ENCODE results near the gene A3GALT2.
"Not testable (repeated sequence)": the region's sequence is repeated elsewhere in the genome, so short reads cannot be mapped to it uniquely, and the experiment has no call there.

Gene A3GALT2

GRCh38 chr1:33290615-33291014, 30.3 kb downstream of the A3GALT2 start:
- DNase-seq = not testable (repeated sequence)

GRCh38 chr1:33289858-33290154, 31.1 kb downstream of the A3GALT2 start:
- no peak for DNase-seq

DNA sequence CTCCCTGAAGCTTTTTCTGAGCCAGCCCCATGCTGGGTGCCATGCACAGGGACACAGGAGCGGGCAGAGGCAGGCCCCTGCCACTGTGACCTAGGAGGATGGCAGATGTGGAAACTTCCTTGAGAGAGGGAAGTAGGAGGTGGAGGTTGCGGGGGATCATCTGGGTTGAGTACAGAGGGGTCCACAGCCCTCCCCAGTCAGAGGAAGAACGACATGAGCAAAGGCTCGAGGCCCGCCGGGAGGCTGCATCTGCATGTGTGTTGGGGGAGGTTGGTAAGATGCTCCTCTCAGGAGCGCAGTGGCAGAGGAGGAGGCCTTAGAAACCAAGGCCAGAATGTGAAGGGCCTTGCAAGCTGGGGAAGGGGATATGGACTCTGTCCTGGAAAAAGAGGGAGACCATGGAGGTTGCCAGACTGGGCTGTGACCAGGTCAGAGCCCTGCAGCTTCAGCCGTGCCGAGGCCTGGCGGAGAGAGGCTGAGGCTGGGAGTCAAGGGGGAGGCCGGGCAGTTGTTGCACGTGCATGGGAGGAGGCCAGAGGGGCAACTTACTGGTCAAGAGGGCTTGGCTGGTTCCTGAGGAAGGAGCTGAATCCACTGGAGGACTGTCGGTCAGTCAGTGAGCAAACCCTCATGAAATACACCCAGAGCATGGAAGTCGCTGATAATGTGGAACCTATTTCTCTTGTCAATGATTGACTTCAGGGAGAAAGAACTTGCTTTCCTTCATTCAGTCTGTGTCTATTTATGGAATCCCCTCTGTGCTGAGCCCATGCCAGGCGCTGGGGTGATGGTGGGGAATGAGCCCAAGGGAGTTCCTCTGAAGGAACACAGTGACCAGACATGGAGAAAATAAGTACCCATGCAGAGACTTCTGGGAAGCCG, 31.7 kb downstream of the A3GALT2 start:
- no peak for DNase-seq

DNA sequence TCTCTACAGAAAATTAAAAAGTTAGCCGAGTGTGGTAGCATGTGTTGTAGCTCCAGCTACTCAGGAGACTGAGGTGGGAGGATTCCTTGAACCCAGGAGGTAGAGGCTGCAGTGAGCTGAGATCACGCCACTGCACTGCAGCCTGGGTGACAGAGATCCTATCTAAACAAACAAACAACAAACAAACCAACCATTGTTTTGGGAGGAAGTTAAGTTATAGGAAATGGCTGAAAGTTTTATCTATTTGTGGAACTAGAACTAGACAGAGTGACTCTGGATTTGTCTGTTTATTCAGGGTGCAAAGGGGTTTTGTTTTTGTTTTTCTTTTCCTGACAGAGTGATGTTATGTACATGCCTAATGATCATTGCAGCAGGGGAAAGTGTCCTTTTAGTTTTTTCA, 33.6 kb downstream of the A3GALT2 start:
- no peak for DNase-seq

DNA sequence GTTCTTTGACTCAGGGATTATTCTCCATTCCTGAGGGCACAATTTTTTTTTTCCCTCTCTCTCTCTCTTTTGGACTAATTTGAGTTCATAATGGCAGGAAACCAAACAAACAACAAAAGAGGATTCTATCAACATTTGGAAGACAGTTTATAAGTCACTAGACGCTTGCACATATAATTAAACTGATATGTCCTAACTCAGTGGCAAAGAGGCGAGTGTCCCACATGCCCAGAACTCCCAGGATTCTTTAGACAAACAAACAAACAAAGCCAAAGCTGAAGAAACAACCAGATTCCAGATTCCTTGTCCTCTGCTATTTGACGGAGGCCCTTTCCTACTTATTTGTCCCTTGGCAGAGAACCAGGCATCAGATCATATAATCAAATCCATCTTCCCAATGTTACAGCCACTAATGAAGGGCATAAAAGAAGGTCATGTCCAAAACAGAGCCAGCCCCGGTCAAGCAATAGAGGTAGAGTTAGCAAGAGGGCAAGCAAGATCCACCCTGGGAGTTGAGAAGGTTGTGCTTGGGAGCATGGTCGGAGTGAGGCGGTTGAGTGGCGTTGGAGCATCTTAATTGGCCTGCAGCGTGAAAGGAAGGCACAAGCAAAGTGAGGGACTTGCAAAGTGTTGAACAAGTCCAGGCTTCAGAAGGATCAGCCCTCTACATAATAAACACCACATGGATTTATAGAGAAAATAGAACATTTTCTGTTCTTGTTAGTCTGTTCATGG, 34.3 kb downstream of the A3GALT2 start:
- DNase-seq = no peak

DNA sequence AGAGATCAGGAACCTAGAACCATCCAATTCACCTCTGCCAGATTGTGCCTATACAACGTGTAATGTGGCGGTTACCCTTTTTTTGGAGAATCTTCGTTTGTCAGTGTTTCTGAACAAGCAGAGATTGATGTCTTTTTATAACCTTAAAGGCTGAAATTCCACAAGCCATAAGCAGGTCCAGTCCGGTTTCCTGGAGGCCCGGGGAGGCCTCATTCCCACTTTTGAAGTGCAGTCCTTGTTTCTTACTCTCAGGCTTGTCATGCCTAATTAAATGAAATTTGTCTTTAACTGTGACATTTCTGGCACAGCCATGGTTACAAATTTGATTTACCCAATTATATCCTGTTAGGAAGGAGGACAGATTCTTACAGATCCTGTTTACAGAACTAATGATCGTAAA, 36.8 kb downstream of the A3GALT2 start:
- no peak for DNase-seq

DNA sequence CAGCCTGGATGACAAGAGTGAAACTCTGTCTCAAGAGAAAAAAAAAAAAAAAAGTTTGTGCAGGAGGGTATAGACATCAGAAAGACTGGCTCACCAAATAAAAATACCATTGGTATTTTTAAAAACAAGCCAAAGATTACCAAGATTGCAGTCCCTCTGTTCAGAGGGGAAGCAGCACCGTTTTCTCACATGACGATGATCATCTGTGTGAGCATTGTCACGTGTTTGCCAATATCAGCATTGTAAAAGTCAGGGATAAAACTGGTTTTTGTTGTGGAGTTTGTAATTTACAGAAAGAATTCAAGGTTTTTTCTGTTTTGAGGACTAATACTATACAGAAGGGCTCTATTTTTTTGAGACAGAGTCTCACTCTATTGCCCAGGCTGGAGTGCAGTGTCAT, 38.1 kb downstream of the A3GALT2 start:
- DNase-seq = peak; percentile 29

- DNase-seq = no peak
Measured at GRCh38 chr1:33281554-33282303, 39.2 kb downstream of the A3GALT2 start.

DNA sequence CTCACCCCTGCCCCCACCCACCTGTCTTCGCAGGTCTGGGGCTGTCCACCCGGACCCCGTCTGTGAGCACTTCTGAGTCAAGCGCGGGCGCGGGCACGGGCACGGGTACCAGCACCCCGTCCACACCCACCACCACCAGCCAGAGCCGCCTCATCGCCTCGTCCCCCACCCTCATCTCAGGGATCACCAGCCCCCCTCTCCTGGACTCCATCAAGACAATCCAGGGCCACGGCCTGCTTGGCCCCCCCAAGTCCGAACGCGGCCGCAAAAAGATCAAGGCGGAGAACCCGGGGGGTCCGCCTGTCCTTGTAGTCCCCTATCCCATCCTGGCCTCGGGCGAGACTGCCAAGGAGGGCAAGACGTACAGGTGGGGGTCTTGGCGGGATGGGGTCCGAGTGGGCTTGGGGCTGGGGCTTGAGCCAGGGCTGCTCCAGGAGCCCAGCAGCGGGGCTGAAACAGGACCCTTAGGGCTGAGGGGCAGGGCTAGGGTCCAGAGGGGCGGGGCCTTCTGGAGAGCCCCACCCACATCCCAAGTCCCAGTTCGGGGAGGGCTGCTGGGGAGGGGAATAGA, 40.7 kb downstream of the A3GALT2 start:
- no peak for DNase-seq

DNA sequence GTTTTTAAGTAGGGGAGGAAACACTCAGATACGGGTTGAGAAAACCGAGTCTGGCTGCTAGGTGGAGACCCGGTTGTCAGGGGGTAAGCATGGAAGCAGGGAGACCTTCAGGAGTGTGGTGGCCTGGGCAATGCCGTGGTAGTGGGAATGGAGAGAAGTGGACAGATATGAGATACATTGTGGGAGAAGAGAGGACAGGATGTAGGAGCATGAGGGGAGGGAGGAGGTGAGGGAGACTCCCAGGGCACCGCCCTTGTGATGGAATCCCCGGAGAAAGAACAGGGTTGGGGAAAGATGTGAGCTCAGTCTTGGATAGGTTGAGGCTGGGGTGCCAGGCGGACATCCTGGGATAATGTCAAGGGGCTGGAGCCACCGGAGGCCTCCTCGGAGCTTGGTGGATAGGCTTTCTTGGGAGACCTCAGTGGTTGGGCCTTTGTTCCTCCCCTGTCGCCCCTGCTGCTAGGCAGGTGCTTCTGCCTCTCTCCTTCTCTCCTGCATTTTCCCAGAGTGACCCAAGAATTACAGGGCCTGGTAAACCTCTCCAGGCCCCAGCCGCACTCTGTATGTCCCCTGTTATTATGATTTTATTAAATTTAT, 43.3 kb downstream of the A3GALT2 start:
- no peak for DNase-seq

DNA sequence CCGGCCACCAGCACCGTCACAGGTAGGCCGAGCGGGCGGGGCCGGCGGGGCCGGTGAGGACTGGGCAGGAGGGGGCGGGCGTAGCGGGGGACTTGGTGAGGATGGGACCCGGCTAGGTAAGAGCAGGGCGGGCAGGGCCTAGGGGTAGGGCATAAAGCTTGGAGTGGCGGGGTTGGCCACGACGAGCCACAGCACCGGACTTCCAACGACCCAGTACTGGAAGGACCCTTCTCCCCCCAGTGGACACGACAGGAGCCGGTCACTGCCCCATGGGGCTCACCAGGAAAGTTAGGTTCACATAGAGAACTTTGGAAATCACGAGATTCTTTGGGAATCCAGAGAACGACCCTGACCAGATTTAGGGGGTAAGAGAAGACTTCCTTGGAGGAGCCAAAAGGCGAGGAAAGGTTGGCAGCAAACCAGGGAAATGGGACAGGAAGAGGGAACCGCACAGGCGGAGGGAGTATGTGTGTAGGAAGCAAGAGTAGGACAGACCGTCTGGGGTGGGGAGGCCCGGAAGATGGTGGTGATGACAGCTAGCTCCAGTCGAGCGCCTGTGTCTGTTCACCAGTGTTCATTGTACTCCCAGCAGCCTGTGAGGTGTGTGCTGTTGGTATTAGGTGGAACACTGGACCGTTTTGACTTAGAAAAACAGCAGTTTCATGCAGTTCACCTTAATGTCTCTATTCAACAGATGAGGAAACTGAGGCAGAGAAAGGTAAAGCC, 44.2 kb downstream of the A3GALT2 start:
- DNase-seq = no peak

DNA sequence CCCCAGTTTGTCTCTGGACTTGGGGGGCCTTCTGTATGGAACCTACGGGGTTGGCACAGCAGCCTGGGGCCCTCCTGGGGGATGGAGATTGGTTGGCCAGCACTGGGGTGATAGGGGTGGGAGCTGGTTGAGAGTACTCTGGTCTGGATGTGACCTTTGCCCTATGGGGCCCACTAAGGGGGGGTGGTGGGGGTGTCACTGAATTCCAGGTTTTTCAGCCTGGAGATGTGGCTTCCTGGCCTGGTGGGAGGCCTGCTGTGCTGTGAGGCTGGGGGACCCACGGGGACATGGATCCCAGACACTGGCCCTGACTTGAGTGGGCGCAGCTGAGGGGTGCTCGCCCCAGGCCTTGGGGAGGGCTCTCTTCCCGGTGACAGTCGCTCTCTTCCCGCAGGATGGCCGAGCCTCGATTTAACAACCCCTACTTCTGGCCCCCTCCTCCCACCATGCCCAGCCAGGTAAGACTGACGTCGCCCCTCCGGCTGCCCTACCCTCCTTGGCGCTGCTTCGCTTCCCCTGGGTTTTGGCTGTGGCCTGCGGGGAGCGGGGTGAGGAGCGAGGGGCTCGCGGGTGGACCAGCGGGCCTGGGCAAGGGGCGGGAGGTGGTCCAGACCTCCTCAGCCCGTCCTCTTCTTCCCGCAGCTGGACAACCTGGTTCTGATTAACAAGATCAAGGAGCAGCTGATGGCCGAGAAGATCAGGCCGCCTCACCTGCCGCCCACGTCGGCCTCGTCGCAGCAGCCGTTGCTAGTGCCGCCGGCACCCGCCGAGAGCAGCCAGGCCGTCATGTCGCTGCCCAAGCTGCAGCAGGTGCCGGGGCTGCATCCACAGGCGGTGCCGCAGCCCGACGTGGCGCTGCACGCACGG, 45.0 kb downstream of the A3GALT2 start:
- DNase-seq = no peak

GRCh38 chr1:33275195-33275594, 45.7 kb downstream of the A3GALT2 start:
- no peak for DNase-seq

GRCh38 chr1:33274446-33274845, 46.5 kb downstream of the A3GALT2 start:
- DNase-seq = no peak

DNA sequence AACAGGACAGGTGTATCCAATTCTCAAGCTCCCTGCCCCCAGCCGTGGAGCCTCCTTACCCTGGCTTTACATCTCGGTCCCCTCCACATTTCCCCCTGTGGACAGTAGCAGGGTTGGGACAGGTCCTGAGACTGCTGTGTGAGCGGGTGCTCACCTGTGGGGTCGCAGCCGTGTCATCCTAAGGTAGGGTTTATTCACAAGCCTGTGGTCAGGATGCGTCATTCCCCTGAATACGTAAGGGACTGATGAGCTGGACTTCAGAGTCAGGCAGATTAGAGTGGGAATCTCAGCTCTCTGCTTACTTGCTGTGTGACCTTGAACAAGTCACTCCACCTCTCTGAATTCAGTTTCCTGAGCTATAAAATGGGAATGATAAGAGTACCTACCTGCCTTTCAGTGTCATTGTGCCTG, 46.9 kb downstream of the A3GALT2 start:
- DNase-seq = no peak

- DNase-seq = no peak
Measured at GRCh38 chr1:33273406-33273805, 47.5 kb downstream of the A3GALT2 start.

DNA sequence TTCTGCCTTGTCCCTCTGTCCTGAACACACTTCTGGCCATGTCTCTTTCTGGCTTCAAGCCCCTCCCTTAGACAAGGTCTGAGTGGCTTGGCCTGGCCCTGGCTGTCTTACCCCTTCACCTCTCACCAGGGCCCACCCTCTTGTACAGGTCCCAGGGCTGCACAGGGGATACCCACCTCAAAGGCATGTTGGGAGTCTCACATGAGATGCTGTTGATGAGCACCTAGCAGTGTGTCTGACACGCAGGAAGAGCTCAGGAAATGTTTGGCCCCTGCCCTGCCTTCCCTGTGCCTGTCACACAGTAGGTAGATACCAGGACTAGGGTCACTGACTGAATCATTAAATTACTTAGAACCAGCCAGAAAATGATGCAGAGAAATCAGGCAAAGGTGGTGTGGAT, 48.0 kb downstream of the A3GALT2 start:
- no peak for DNase-seq

- DNase-seq = no peak
Measured at GRCh38 chr1:33272509-33272908, 48.4 kb downstream of the A3GALT2 start.

GRCh38 chr1:33271666-33272505, 49.0 kb downstream of the A3GALT2 start:
- DNase-seq = no peak

- no peak for DNase-seq
Measured at GRCh38 chr1:33270808-33271465, 50.0 kb downstream of the A3GALT2 start.
